ENCODE data around the gene RAD51B.

The RAD51B gene

DNA sequence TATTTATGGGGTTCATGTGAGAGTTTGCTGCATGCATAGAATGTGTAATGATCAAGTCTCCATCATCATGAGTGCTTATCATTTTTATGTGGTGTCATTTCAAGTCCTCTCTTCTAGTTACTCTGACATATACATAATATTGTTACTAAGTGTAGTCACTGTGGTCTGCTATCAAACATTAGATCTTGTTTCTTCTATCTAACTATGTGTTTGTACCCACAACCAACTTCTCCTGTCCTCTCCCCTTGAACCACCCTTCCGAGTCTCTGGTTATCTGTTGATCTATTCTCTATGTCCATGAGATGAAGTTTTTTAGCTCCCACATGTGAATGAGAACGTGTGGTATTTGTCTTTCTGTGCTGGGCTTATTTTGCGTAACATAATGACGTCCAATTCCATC, 107.7 kb downstream of the RAD51B start:
- DNase-seq (ENCODE audit: low read depth in 1 of 2, low spot score in 1 of 2), result no peak
- TF ChIP-seq SPI1 (IDR thresholded peaks at IDR 0.05; ENCODE audit: borderline replicate concordance, low read depth) (no peak), POLR2AphosphoS5 (IDR thresholded peaks at IDR 0.05; ENCODE audit: low read depth) (no peak), GABPA (IDR thresholded peaks at IDR 0.05; ENCODE audit: low read depth) (no peak)
- TF ChIP-seq, protein P1, sequence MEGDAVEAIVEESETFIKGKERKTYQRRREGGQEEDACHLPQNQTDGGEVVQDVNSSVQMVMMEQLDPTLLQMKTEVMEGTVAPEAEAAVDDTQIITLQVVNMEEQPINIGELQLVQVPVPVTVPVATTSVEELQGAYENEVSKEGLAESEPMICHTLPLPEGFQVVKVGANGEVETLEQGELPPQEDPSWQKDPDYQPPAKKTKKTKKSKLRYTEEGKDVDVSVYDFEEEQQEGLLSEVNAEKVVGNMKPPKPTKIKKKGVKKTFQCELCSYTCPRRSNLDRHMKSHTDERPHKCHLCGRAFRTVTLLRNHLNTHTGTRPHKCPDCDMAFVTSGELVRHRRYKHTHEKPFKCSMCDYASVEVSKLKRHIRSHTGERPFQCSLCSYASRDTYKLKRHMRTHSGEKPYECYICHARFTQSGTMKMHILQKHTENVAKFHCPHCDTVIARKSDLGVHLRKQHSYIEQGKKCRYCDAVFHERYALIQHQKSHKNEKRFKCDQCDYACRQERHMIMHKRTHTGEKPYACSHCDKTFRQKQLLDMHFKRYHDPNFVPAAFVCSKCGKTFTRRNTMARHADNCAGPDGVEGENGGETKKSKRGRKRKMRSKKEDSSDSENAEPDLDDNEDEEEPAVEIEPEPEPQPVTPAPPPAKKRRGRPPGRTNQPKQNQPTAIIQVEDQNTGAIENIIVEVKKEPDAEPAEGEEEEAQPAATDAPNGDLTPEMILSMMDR (IDR thresholded peaks at IDR 0.05; ENCODE audit: insufficient read depth, low read length), result no peak
- TF ChIP-seq, protein P2, sequence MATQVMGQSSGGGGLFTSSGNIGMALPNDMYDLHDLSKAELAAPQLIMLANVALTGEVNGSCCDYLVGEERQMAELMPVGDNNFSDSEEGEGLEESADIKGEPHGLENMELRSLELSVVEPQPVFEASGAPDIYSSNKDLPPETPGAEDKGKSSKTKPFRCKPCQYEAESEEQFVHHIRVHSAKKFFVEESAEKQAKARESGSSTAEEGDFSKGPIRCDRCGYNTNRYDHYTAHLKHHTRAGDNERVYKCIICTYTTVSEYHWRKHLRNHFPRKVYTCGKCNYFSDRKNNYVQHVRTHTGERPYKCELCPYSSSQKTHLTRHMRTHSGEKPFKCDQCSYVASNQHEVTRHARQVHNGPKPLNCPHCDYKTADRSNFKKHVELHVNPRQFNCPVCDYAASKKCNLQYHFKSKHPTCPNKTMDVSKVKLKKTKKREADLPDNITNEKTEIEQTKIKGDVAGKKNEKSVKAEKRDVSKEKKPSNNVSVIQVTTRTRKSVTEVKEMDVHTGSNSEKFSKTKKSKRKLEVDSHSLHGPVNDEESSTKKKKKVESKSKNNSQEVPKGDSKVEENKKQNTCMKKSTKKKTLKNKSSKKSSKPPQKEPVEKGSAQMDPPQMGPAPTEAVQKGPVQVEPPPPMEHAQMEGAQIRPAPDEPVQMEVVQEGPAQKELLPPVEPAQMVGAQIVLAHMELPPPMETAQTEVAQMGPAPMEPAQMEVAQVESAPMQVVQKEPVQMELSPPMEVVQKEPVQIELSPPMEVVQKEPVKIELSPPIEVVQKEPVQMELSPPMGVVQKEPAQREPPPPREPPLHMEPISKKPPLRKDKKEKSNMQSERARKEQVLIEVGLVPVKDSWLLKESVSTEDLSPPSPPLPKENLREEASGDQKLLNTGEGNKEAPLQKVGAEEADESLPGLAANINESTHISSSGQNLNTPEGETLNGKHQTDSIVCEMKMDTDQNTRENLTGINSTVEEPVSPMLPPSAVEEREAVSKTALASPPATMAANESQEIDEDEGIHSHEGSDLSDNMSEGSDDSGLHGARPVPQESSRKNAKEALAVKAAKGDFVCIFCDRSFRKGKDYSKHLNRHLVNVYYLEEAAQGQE (IDR thresholded peaks at IDR 0.05; ENCODE audit: insufficient replicate concordance, low read depth), result no peak
- no peak overlapping the region for H3K27ac ChIP-seq (replicated peaks)
- H3K4me3 ChIP-seq (replicated peaks; ENCODE audit: insufficient read depth, low read length), result no peak overlapping the region
- H3K27me3 ChIP-seq (ENCODE audit: insufficient read depth, poor library complexity, severe bottlenecking), result no peaks in the 10 kb centered on the region

DNA sequence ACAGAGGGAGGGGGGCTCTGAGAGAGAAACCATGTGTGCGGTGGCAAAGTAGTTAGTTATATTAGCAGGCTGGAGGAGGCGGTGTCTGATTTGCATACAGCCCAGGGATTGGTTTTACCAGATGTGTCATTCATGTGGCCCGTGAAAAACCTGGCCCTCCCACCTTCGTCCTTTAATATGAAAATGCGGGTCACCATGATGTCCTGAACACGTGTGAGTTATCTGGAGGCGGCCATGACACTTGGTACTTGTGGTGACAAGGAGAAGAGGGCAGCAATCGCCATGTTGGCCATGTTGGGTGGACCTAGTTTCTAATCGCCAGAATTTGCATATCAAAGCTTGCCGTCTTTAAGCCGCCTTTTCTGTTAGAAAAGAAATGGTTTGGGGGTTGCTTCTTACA, 108.8 kb downstream of the RAD51B start:
- DNase-seq (ENCODE audit: low read depth in 1 of 2, low spot score in 1 of 2), result no peak
- H3K27me3 ChIP-seq (ENCODE audit: insufficient read depth, poor library complexity, severe bottlenecking), result no peaks in the 10 kb centered on the region
- TF ChIP-seq, protein P2 (IDR thresholded peaks at IDR 0.05; ENCODE audit: insufficient replicate concordance, low read depth), result no peak
- no peak for TF ChIP-seq SPI1 (IDR thresholded peaks at IDR 0.05; ENCODE audit: borderline replicate concordance, low read depth)
- TF ChIP-seq GABPA (IDR thresholded peaks at IDR 0.05; ENCODE audit: low read depth), result no peak
- TF ChIP-seq, protein P1 (IDR thresholded peaks at IDR 0.05; ENCODE audit: insufficient read depth, low read length), result no peak
- TF ChIP-seq POLR2AphosphoS5 (IDR thresholded peaks at IDR 0.05; ENCODE audit: low read depth), result no peak
- H3K4me3 ChIP-seq (replicated peaks; ENCODE audit: insufficient read depth, low read length), result no peak overlapping the region
- H3K27ac ChIP-seq (replicated peaks), result no peak overlapping the region

DNA sequence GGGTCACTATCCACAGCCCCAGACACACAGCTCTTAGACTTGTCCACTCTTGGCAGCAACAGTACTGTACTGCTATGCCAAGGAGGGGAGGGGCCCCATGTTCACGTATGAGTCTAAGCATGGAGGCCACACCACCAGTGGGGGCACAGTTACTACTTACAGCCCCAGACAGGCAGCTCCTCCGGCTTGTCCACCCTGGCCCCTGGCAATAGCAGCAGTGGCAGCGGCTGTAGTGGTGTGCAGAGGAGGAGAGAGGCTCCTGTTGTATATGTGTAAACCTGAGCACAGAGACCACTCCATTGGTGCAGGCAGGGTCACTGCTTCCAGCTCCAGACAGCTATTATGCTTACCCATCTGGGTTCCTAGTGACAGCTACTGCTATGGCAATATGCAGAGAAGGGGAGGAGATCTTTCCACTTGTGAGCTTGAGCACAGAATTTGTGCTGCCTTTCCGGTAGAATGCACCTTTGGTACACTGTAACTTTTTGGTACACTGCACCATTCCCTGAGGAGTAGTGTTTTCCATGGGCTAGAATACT, 113.2 kb downstream of the RAD51B start:
- DNase-seq (ENCODE audit: low read depth in 1 of 2, low spot score in 1 of 2), result no peak
- H3K27me3 ChIP-seq (ENCODE audit: insufficient read depth, poor library complexity, severe bottlenecking), result no peaks in the 10 kb centered on the region
- TF ChIP-seq, protein P2 (IDR thresholded peaks at IDR 0.05; ENCODE audit: insufficient replicate concordance, low read depth), result no peak
- TF ChIP-seq SPI1 (IDR thresholded peaks at IDR 0.05; ENCODE audit: borderline replicate concordance, low read depth) (no peak), POLR2AphosphoS5 (IDR thresholded peaks at IDR 0.05; ENCODE audit: low read depth) (no peak), GABPA (IDR thresholded peaks at IDR 0.05; ENCODE audit: low read depth) (no peak)
- TF ChIP-seq, protein P1 (IDR thresholded peaks at IDR 0.05; ENCODE audit: insufficient read depth, low read length), result no peak
- H3K27ac ChIP-seq (replicated peaks), result no peak overlapping the region
- no peak overlapping the region for H3K4me3 ChIP-seq (replicated peaks; ENCODE audit: insufficient read depth, low read length)

Data from HL-60 (cell line).